GM19043 (cell line): ENCODE results near the gene CD52.

Experiments used
- ATAC-seq: cut with Tn5 transposase; IDR thresholded peaks from one replicate; pipeline ENCODE4 v1.9.1; 2021; ENCODE audit warnings: low read depth; ENCODE audit not compliant: unreplicated experiment

Gene CD52, protein sequence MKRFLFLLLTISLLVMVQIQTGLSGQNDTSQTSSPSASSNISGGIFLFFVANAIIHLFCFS

DNA sequence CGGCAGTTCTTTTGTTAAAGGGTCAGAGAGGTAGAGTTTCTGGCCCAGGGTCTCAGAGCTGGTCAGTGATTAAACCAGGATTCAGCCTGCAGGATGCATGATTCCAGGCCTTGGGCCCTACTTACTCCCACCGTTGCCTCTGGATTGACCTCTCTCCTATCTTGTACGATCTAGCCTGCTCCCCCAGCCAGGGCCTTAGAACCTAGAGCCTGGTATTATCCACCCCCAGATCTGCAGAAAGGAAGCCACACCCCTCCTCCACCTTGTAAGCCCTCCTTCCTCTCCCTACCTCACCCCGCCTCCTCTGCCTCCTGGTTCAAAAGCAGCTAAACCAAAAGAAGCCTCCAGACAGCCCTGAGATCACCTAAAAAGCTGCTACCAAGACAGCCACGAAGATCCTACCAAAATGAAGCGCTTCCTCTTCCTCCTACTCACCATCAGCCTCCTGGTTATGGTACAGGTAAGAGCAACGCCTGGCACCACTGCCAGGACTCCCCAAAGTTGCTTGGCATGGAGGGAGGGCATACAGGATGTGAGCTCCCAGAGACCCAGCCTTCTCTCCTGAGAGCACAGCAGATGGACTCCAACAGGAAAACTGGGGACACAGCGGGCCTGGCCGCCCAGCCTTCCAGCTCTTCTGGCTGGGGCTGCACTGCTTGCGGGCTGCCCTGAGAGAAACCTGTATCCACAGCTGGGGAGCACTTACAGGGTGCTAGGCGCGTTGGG is at the start of gene CD52:
TSS of gene CD52 (plus strand) at position 347 of the 726 bp plus-strand sequence. CDS start at position 407, 60 bp downstream.
- no peak for ATAC-seq

DNA sequence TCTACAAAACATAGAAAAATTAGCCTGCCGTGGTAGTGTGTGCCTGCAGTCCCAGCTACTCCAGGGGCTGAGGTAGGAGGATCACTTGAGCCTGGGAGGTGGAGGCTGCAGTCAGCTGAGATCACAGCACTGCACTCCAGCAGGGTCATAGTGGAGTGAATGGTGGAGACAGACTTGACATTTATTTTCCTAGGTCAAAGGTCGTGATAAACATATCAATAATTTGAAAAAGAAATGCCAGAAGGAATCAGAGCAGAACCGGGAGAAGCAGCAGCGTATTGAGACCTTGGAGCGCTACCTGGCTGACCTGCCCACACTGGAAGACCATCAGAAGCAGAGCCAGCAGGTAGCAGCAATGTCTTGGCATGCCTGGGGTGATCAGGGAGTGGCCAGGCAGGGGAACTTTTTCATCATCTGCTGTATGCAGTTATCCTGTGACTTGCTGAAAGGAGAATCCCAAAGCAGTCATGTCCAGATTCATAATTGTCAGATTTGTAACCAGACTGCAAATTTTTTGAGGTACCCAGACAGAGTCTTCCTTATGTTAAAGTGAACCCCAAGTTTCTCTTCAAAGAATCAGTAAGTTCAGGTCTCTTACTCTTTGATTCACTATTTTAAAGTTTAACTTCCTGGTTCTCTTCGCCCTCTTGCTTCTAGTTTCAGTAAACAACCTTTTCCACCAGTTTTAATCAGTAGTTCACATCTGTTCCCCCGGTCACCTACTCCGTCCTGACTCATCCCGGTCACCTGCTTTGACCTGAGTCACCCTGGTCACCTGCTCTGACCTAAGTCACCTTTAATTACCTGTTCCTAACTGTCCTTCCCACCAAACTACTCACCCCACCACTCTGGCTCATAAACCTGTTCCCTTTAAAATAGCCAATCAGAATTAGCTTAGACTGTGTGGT is 49.2 kb upstream of the CD52 start:
- no peak for ATAC-seq

DNA sequence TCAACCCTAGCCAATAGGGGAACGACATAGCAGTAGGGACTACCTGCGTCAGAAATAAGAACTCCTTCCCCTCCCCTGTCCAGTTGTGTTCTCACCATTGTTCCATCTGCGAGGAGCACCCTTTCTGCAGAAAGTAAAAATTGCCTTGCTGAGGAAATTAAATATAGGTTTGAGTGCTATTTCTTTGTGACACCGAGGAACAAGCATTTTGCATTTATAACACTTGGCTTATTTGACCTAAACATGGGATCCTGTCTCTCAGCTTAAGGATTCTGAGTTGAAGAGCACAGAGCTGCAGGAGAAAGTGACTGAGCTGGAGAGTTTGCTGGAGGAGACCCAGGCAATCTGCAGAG is 48.6 kb upstream of the CD52 start:
- no peak for ATAC-seq

DNA sequence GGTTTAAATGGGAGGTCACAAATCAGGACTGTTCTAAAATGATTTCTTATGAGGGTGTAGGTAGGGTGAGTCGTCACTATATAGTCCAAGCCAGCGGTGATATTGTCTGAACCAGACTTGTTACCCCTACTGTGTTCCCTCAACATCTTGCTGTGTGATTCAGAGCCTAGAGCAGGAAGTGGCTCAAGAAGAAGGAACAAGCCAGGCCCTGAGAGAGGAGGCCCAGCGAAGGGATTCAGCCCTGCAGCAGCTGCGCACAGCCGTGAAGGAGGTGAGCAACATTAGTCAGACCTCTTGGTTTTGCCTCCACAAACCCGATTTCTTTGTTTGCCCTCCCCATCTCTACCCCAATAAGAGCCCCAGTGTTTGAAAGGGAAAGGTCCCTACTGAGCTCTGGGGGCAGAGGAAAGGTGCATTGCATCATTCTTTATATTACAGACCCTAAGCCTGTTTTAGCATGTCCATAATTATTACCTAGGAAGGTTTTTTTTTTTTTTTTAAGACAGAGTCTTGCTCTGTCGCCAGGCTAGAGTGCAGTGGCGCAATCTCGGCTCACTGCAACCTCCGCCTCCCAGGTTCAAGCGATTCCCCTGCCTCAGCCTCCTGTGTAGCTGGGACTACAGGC is 42.8 kb upstream of the CD52 start:
- ATAC-seq: no peak

DNA sequence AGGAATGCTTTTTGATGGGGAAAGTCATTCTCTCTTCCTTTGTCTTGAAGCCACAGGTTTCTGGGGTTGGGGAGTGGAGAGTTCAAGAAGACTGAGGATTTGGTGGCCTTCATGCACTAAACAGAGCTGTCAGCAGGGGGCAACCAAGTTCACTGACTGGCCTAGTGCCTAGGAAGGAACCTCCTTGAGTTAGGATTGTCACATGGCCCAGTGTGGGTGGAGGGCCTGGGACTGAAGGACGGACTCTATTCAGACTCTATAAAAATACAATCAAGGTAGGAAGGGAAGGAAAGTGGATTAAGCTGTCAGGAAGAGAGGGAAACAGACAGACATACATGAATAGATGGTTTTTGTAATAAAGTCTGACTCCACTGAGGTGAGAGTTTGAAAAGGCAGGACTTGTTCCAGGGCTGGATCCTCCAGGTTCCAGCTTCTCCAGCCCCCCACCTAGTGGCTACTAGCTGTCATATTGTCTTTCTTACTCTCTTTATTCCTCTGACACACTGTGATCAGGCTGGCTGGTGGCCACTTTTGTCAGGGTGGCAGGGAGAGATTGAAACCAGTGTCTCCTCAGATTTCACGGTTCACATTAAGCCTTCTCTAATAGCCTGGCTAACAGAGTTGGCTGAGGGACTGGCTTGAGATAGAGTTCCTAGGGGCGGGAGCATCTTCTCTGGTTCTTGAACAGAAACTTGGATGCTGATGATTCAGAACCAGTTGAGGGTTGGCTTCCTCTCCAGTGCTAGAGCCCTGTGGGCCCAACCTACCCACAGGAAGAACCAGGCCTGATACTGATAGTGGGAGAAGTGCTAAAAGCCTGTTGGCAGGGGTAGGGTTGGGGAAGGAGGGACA is 42.0 kb upstream of the CD52 start:
- ATAC-seq: no peak

DNA sequence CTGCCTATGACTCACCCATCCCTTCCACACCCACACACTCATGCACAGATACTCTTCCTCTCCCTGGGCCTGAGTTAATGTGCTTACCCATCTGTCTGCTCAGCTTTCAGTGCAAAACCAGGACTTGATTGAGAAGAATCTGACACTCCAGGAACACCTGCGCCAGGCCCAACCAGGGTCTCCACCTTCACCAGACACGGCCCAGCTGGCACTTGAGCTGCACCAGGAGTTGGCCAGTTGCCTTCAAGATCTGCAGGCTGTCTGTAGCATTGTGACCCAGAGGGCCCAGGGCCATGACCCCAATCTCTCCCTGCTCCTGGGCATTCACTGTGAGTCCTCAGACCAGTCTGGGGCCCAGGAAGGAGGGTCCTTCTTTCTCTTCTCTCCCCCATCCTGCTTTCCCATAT is 41.3 kb upstream of the CD52 start:
- ATAC-seq: no peak

DNA sequence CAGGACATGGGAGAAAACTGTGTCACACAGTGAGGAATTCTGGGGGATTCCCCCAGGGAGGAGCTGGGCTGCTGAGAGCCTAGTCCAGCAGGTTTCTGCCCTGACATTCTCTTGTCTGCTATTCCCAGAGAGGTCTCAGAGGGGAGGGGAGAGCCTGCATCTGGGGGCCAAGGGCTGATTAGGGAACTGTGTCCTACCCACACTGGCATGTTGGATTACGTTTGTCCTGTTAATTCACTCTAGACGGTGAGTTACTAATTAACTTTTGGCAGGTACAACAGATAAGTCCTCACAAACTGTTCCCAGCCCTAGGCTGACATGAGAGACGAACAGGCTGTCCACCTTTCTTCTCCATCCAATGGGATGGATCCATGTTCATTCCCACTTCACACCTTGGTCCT is 40.5 kb upstream of the CD52 start:
- no peak for ATAC-seq

DNA sequence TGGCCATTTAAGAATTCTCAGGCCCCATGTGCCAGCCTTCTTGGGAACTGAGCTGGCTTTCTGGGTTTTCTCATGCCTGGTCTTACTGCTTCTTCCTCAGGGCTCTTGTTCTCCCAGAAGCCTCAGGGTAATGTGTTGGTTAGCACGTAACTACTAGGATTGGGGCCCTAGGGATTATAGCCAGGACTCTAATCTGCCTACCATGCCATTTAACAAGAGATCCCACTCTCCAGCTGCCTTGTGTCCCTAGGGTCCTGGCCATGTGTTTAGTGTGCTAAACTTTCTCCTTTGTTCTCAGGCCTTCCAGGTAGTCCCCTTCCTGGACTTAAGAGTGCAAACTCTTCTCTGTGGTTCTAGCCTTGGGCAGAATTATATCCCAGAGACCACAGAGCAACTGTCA is 40.0 kb upstream of the CD52 start:
- ATAC-seq: no peak

DNA sequence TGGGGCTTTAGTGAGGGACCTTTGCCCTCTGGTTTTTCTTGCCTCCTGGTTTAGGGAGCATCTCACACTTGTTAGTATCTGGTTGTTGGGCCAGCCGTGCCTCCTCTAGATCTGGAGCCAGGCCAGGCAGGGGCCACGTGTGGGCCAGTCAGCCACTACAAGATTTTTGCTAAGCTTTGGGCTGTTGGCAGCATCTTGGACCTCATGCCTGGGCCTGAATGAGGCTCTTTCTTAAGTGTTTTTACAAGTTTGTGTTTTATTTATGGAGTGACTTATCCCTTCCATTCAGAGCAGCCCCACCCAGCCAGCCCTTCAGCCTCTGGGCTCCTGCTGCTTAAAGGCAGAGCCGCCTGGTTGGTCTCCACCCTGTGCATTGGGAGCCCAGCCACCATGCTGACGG is 39.5 kb upstream of the CD52 start:
- ATAC-seq: no peak

DNA sequence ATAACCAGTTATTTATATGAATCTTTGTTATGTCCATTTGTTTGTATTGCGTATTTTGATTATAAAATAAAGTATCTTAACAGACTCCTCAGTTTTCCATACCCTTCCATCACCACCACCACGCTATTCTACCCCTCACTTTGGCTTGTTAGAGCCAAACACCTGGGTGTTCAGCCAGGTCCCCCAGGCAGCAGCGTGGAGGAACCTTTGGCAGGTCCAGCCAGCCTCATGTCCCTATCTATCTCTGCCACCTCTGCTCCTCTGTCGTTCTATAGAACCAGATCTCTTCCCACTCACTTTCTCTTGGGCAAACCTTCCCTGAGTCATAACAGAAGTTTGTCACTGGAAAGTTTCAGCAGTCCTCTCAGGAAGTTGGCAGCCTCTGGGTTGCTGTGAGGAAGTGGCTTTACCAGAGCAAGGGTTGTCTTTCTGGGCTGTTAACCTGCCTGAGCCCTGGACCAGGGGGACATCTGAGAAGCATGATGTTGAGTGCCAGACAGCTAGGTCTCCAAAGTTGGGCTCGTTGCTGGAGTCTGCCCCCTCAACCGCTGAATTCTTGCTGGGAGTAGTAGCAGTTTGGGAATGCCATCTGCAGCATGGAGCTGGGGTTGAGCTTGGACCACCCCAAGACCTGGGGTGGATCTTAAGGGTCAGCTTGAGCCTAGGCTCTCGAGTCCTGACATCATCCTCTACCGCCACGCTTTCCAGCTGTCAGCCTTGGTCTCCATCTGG is 38.9 kb upstream of the CD52 start:
- no peak for ATAC-seq

DNA sequence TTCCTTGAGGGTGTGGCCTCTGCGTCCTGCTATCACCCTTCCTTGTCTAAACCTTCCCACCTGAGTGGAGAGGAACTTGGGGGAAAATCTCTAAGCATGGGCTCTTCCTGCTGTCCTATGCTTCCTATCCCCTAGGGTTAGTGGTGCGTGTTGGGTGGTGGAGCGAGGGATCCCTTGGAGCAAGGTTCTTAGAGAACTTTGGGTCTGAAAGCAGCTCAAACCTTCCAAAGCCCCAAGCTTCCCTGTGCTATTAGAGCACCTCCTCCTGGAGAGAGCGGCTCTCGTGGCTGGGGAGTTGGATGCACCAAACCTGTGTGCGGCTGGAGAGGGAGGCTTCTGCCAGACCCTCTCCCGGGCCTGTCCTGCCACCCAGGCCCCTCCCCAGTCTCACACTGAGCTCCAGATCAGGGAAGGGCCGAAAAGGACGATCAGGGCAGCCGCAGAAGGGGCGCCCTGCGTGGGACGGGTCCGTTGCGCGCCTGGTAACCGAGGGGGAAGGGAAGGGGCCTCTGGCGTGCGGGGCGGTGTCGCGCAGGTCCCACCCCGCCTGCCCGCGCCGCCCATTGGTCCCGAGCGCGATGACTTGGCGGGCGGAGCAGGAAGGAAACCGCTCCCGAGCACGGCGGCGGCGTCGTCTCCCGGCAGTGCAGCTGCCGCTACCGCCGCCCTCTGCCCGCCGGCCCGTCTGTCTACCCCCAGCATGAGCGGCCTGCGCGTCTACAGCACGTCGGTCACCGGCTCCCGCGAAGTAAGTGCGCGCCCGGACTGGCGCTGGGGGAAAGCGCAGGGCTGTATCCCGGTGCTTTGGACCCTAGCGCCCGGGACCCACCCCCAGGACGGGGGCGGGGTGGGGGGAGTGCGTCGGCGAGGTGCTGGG is 38.1 kb upstream of the CD52 start, which contains the start of gene SH3BGRL3:
TSS of gene SH3BGRL3 (plus strand) at position 631 of the 877 bp plus-strand sequence. CDS start at position 701, 70 bp downstream.
- ATAC-seq: peak; percentile 60

DNA sequence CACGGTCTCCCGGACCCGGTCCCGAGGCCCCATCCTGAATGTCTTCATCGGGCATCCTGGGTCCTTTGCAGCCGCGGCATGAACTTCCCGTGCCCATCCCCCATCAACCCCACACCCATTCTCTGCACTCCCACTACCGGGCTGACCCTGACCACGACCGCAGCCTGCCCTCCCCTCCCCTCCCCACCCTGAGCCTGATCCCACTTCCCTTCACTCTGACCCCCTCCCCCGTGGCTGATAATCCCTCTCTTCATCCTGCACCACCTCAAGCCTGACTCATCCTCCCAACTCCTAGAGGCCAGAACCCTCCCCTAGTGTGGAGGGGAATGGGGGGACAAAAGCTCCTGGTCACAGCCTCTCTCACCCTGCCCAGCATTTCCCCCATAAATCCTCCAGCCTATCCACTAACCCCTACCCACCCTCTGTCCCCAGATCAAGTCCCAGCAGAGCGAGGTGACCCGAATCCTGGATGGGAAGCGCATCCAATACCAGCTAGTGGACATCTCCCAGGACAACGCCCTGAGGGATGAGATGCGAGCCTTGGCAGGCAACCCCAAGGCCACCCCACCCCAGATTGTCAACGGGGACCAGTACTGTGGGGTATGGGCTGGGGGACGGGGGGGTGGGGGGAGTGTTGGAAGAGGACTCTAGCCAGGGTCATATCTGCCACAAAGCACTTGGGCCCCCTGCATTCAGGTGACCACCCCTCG is 37.3 kb upstream of the CD52 start:
- no peak for ATAC-seq

DNA sequence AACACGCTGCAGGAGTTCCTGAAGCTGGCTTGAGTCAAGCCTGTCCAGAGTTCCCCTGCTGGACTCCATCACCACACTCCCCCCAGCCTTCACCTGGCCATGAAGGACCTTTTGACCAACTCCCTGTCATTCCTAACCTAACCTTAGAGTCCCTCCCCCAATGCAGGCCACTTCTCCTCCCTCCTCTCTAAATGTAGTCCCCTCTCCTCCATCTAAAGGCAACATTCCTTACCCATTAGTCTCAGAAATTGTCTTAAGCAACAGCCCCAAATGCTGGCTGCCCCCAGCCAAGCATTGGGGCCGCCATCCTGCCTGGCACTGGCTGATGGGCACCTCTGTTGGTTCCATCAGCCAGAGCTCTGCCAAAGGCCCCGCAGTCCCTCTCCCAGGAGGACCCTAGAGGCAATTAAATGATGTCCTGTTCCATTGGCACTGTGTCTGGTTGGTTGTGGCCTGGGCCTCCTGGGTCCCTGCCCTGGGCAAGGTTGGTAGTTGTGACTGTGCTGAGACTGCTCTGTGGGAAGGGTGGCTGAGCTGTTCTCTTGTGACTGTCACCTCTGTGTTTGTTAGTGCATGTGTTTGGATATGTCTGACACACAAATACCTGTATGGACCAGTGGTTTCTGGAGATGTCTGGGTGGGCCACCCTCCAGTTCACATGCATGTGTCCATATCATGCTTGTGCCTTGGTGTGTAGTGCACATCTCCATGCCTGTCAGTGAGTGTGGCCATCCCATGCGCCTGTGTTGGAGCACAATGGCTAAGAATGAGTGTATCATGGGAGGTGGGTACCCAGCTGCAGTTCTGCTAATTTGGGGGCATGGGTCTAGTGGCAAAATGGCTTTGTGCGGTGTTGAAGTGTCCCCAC is 36.4 kb upstream of the CD52 start:
- ATAC-seq: no peak

DNA sequence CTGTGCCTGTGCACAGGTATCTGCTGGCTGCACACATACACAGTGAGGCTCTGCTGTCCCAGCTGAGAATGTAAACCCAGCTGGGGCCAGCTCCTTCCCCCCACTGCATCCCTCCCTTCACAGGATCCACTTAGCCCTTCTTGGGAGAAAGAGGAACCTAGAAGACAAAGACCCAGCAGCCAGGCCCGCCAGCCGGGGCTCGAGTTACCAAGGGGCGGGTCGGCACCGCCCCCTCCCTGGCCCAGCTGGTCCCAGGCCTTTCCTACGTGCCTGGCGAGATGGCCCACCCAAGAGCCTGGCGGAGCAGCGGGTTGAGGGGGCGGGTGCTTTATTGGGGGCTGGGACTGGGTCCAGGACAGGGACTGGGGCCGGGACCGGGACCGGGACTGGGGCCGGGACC is 35.8 kb upstream of the CD52 start:
- ATAC-seq: no peak

DNA sequence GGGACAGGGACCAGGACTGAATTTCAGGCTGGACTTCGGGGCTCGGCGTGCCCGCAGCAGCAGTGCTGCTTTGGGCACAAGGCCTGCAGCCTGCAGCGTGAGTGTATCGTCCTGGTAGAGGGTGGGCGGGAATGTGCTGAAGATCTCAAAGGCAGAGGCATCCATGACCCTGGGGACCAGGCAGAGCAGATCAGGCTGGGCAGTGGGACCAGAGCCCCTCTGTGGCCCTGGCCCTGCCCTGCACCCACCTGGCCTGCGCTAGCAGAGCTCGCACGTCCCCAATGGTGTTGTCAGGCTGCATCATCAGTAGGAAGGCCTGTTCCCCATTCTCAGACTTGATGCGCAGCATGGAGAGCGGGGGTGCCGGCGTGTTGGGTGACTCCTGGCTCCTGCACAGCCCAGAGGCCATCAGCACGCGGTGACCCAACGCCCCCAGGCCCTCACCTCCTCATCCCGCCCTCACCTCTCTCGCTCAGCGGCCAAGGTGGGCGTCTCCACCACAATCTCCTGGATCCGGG is 35.3 kb upstream of the CD52 start:
- ATAC-seq: no peak

DNA sequence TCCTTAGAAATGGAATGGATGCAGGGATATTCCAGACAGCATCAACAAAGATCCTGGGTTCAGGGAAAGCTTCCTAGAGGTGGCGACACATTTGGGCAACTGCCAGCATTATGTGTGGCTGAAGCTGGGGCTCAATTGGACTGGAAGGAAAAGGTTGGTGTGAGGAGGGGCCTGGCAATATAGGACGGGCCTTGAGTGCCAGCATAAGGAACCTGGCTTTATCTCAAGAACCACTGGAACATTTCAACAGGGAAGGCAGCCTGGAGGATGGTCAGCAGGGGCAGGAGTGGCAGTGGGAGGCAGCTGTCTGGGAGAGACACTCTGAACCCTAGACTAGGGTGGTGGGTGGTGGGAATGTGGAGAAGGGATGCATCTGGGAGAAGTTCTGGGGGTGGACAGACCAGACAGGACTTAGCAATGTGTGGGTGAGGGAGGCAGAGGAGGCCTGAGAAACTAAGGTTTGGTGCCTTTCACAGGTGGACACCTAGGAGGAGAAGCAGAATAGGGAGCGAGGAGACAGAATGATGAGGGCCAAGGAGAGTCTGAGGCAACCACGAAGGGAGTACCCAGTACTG is 34.4 kb upstream of the CD52 start:
- ATAC-seq: no peak
